Measurements from ENCODE around the gene DHFR.
A peak's percentile ranks its signal among the peaks of the same experiment; 100 is the strongest.
"Not testable (repeated sequence)": the region's sequence is repeated elsewhere in the genome, so short reads cannot be mapped to it uniquely, and the experiment has no call there.

Gene DHFR

GRCh38 chr5:80654391-80655230 is at the start of gene DHFR, which contains the start of gene MSH3:
Gene DHFR (minus strand): TSS chr5:80654983. CDS start chr5:80654489, 494 bp downstream.
Gene MSH3 (plus strand): TSS chr5:80654652. CDS start chr5:80654728, 76 bp downstream.
- peak; percentile 89 for DNase-seq

- DNase-seq, result no peak
Measured at GRCh38 chr5:80704221-80704620, 49.4 kb upstream of the DHFR start.

- no peak for DNase-seq
Measured at GRCh38 chr5:80703747-80704146, 49.0 kb upstream of the DHFR start.

DNA sequence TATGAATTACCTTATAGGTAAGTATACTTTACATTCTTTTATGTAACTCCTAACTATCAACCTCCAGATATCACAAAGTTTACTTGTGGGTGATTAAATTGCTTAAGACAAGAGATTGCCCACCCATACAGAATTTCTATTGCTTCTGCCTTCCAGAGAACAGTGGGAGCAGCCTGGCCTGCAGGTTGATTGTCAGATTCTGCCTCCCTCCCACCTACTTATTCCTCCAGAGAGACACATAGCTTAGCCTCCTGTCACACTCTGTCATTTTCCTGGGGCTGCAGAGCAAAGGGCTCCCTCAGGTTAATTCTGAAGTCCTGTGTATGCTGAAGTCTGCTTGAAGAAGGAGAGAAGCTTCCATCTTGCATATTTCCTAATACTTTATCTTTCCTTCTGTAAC is 48.5 kb upstream of the DHFR start:
- DNase-seq, result no peak

DNA sequence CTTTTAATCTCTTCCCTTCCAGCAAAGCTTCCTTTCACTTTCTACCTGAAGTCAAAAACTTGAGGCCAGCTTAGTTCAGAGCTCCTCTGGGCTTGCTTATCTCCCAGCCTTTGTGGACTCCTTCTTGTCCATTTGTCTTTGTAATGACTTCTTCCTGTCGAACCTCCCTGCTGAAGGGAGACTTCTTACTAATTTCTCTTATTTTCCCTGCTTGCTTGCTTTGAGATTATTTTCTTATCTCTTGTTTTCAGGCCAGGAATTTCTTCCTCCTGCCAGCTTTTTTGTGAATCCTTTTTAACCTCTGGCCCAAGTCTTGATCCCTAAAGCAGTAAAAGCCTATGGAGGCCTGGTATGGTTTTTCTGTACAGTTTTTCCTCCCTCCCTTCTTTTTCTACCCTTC is 46.8 kb upstream of the DHFR start:
- DNase-seq, result no peak

- no peak for DNase-seq
Measured at GRCh38 chr5:80698369-80698768, 43.6 kb upstream of the DHFR start.

DNA sequence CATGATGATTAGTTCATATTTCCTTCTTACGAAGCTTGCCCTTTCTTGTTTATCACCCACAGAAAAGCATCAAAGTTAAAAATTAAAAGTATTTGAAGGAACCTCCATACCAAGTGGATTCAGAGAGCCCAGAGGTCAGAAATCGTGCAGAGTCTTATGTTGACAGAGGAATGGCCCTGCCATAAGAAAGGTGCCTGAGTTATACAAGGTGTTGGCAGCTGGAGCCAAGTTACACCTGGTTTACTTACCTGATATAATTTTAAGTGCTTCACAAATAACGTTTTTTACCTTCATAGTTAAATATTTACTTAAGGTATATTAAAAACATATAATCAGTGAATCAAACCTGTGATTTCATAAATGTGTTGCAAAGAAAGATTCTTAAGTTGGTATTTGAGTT is 42.3 kb upstream of the DHFR start:
- no peak for DNase-seq

DNA sequence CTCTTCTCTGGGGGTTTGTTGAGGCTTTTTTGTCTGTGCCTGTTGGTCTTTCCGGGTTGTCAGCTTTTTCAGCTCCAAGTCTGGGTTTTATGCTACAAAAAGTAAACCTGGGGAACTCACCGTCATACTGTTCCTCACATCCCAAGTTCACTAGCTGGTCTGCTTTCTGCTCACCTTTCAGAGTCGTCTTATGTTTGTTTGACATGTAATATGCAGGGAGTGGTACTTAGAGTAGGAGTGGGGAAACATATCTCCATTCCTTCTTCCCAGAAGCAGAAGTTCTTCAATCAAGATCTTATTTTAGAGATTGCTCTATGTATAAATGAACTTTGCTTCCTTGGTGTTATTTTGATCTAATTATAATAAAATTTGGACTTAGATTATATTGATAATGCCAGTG is 41.7 kb upstream of the DHFR start:
- DNase-seq, result no peak

GRCh38 chr5:80695666-80696065 is 40.9 kb upstream of the DHFR start:
- no peak for DNase-seq

GRCh38 chr5:80689627-80690026 is 34.8 kb upstream of the DHFR start:
- no peak for DNase-seq

- no peak for DNase-seq
Measured at GRCh38 chr5:80688648-80689420, 34.1 kb upstream of the DHFR start.

DNA sequence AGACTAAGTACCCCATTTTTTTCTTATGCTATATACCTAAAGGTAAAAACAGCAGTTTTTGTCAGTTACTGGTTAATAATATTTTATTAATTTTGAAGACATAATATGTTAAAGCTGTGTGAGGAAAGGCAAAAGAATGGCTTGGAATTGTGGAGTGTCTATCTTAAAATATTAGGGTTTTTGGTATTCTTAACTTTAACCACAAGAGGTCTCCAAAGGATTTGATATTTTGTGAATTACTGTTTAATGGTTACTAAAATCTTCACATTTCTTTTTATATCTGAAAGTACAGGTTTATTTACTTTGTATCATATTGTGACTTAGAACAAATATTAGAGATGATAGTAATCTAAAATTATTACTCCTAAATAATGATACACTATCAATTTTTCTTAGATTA is 32.0 kb upstream of the DHFR start:
- DNase-seq, result no peak

GRCh38 chr5:80676706-80677105 is 21.9 kb upstream of the DHFR start:
- no peak for DNase-seq

DNA sequence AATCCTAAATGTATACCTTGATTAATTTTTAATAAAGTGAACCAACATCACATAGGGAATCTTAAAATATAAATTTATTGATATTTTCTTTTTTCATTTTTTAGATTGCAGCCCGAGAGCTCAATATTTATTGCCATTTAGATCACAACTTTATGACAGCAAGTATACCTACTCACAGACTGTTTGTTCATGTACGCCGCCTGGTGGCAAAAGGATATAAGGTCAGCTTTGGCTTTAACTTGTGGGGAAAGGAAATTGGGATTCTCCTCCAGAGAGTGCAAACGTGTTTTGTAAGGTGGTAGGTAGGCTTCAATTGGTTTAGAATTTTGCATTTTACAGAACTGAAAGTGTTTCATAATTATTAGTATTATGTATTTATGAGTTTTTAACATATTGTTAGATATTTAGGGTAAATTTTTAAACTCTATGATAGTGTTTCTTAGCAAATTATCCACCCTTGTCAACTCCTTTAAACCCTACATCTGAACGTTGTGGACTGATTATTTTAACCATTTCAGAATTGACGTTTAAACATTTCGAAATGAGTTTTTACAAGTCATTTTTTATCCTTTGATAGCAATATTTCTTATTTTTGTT is 17.5 kb upstream of the DHFR start:
- DNase-seq, result peak; percentile 62

DNA sequence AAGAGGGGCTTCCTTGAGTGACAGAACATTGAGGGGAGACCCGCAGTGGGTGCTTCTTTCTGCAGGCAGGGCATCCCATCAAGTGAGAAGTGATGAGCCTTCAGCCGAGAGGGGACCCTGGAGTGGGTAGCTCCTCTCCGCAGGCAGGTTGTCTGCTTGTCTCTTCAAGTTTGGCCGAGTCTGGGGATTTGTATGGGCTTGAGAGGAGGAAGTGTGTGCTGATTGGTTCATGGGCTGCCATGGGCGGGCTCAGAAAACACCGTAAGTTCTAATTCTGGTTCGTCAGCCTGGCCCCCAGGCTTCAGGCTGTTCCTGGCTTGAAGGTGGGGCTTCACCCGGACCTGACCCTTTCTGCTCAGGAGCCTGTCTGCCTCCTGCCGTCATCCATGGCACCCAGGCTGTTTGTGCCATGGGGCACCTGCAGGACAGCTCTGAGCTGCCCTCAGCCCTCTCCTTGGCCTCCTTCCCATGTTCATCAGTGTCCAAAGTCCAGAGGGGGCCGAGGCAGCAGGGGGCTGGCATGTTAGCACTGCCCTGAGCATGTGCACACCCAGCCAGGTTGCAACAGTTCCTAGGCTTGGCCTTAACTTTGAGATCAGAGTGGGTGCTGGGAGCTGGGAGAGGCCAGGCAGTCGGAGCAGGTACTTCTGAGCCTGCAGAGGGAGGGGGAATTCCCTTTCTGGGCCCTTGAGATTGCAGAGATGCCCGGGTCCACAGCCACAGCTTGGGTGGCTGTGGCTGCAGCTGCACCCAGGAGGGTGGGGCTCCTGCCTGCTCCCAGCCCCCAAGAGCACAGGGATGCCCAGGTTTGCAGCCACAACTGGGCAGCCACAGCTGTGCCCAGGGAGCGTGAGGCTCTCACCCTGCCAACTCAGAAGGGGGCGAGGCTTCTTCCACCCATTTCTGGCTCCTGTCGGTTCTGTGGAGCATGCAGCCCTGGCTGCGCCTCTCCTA is 13.5 kb upstream of the DHFR start:
- DNase-seq, result no peak

GRCh38 chr5:80667384-80667783 is 12.6 kb upstream of the DHFR start:
- DNase-seq, result no peak

DNA sequence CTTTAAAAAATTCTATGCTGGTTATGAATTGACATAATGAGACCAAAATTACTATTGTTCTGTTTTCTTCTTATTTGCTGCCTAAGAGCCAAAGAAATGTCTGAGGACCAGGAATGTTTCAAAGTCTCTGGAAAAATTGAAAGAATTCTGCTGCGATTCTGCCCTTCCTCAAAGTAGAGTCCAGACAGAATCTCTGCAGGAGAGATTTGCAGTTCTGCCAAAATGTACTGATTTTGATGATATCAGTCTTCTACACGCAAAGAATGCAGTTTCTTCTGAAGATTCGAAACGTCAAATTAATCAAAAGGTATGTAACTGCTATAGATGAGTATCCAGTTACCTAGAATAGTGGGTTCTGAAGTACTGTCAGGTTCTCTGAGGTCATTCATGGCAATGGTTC is 10.3 kb upstream of the DHFR start:
- no peak for DNase-seq

DNA sequence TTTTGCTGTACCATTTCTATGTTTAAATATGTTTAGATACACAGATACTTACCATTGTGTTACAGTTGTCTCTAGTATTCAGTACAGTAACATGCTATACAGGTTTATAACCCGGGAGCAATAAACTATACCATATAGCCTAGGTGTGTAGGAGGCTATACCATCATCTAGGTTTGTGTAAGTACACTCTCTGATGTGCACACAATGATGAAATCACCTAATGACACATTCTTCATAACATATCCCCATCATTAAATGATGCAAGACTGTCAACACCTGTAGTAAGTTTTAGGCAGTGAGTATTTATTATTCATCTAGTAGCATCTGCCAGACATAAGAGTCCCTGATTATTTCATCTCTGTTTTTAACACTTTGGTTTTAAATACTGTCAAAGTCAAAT is 7.3 kb upstream of the DHFR start:
- no peak for DNase-seq

DNA sequence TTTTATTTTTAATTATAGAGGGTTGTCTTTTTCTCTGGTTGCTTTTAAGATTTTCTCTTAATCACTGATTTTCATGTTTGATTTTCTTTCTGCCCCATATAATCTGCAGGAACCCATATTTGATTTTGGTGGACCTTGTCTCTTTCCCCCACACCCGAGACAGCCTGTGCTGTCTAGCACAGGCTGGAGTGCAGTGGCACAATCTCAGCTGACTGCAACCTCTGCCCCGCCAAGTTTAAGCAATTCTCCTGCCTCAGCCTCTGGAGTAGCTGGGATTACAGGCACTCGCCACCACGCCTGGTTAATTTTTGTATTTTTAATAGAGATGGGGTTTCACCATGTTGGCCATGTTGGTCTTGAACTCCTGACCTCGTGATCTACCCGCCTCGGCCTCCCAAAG is 5.9 kb upstream of the DHFR start:
- DNase-seq, result not testable (repeated sequence)

GRCh38 chr5:80659106-80659505 is 4.3 kb upstream of the DHFR start:
- DNase-seq, result no peak

DNA sequence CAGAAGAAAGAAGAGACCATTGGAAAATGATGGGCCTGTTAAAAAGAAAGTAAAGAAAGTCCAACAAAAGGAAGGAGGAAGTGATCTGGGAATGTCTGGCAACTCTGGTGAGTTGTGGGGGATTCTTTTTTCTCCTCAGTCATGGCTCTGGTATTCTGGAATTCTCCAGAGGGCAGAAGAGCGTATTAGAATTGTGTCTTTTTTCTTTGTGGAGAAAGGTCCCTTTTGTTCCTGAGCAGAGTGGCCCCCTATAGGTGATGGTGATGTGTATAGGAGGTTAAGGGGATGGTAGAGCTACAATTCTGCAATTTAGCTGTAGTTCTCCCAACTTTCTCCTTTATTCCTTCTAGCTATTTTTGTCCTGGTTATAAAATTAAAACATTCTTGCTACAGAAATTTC is 1.6 kb upstream of the DHFR start:
- no peak for DNase-seq

GRCh38 chr5:80655231-80655774 is 520 bp upstream of the DHFR start:
- DNase-seq, result no peak

Data from stimulated activated CD4-positive, alpha-beta T cell treated with anti-CD3 and anti-CD28 coated beads, Interleukin-4, amount 100 ng/mL, for 1 hour (primary cell).